Fibroblast of the aortic adventitia (primary cell): ENCODE results near the gene ADAMTSL1. TPM values are rescaled to one million over a fixed set of nuclear protein-coding genes. Genes with fewer than 3 reads are reported as not detected.

ENCODE experiments used
- DNase-seq: peaks from one replicate; pipeline ENCODE4 v3.0.0-alpha.2; 2010; ENCODE audit warnings: low read depth
- H3K4me3 ChIP-seq: 2 replicates; pipeline ENCODE4 v1.5.1; 2011; ENCODE audit warnings: low read depth, mild to moderate bottlenecking, control low read depth, low read length, moderate library complexity
- total RNA-seq: library from RNA; depleted of rRNA; stranded (reverse); fragments of >200 nt; gene quantifications from 2 replicates; pipeline ENCODE4 v1.2.3, GENCODE V29; 2012; ENCODE audit warnings: low replicate concordance
- TF ChIP-seq, protein P1 (sequence below): IDR thresholded peaks from 2 replicates; pipeline ENCODE4 v1.5.1; 2011; ENCODE audit warnings: mild to moderate bottlenecking, low read length, control low read depth, inconsistent platforms; ENCODE audit not compliant: insufficient read depth

ADAMTSL1 gene
- total RNA-seq, 1 donor = 179 TPM

DNA sequence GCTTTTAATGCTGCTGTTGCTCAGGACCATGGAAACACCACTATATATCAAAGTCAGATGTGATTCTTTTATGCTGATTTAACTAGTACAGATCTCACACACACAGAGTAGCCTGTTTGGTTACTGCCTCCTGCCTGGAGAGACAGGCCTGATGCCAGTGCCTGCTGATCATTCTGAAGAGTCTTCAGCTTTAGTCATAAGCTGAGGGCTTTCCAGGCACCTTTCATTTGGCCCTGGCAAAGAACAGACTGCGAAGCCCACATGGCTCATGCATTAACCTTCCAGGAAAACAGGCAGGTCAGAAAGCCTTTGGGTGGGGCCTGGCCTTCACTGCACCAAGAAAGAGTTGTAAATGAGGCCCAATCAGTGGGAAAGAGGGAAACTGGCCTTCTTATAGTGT, 414.3 kb downstream of the ADAMTSL1 start:
- DNase-seq = peak; percentile 88

GRCh38 chr9:18889550-18889949, 415.6 kb downstream of the ADAMTSL1 start:
- DNase-seq = no peak
- TF ChIP-seq, protein P1, sequence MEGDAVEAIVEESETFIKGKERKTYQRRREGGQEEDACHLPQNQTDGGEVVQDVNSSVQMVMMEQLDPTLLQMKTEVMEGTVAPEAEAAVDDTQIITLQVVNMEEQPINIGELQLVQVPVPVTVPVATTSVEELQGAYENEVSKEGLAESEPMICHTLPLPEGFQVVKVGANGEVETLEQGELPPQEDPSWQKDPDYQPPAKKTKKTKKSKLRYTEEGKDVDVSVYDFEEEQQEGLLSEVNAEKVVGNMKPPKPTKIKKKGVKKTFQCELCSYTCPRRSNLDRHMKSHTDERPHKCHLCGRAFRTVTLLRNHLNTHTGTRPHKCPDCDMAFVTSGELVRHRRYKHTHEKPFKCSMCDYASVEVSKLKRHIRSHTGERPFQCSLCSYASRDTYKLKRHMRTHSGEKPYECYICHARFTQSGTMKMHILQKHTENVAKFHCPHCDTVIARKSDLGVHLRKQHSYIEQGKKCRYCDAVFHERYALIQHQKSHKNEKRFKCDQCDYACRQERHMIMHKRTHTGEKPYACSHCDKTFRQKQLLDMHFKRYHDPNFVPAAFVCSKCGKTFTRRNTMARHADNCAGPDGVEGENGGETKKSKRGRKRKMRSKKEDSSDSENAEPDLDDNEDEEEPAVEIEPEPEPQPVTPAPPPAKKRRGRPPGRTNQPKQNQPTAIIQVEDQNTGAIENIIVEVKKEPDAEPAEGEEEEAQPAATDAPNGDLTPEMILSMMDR = no peak
- no peak overlapping the region for H3K4me3 ChIP-seq

More for the DNA sequence above, 414.3 kb downstream of the ADAMTSL1 start:
- H3K4me3 ChIP-seq = no peak overlapping the region
- TF ChIP-seq, protein P1 = no peak

DNA sequence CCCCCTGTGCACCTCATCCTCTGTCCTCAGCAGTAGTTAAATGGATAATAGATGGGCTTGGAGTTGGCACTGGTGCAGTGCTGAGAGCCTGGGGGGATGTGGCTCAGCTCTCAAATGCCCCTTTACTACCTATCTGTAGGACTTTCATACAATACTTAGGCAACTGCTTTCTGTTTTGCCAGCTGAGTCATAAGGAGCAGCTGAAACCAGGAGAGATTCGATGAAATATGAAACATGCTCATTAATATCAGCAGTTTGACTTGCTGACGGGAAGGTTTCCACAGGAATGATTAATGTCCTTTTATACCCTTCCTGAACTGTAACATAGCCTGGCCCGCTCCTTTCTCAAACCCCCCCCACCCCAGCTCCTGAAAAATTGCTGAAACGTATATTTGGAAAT, 416.4 kb downstream of the ADAMTSL1 start:
- TF ChIP-seq, protein P1 = no peak
- peak; percentile 89 for DNase-seq
- no peak overlapping the region for H3K4me3 ChIP-seq

DNA sequence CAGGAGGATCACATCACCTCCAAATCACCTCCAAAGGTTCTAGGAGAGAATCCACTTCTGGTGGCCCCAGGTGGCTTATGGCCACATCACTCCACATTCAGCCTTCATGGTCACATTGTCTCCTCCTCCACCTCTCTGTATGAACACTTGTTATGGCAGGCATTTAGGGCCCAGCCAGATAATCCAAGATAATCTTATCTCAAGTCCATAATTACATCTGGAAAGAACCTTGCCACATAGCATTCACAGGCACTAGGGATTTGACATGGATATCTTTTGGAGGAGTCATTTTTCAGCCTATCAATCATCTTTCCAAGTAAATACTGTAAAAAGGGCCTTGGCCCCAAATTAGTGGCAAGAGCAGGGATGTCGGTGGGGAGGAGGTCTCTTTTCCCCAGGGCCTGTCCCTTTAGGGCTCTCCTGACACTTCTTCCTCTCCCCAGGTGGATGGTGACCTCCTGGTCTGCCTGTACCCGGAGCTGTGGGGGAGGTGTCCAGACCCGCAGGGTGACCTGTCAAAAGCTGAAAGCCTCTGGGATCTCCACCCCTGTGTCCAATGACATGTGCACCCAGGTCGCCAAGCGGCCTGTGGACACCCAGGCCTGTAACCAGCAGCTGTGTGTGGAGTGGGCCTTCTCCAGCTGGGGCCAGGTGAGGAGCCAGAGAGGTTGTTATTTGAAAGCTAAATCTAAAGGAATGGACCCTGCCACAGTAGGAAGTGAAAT, 418.2 kb downstream of the ADAMTSL1 start:
- peak; percentile 30 for DNase-seq
- TF ChIP-seq, protein P1 = no peak
- no peak overlapping the region for H3K4me3 ChIP-seq

DNA sequence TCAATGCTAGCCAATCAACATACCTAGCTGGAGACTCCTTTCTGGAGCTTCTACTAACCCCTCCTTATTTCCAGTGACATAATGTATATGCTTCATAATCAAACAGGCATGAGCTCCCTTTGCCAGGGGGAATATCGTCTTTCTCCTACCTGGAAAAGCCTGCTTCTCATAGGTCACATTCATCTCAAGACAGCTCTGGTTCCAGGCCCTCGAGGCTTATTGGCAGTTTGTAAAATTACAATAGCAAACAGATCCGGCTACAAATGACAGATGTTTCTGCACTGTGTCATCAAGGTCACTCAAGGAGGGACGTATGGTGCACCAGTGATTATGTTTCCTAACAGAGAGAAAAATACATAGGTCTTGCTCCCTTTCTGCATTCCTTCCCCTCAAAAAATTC, 419.1 kb downstream of the ADAMTSL1 start:
- TF ChIP-seq, protein P1 = no peak
- H3K4me3 ChIP-seq = no peak overlapping the region
- DNase-seq = no peak

- H3K4me3 ChIP-seq = no peak overlapping the region
- TF ChIP-seq, protein P1 = no peak
- no peak for DNase-seq
These were observed 419.5 kb downstream of the ADAMTSL1 start for GRCh38 chr9:18893491-18893890.

DNA sequence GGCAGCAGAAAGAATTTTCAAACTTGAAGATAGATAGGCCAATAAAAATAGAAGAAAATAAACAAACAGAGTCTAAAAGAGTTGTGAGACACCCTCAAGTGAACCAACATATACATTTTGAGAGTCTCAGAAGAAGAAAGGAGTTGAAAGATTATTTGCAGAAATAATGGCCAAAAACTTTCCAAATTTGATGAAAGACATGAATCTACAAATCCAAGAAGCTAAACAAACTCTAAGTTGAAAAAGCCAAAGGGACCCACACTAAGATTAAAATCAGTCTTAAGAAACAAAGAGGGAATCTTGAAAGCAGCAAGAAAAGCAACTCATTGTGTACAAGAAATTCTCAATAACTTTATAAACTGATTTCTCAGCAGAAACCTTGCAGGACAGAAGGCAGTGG, 422.1 kb downstream of the ADAMTSL1 start:
- no peak for DNase-seq
- TF ChIP-seq, protein P1 = no peak
- no peak overlapping the region for H3K4me3 ChIP-seq
